ENCODE measurements around the gene NNT. TPM values are rescaled to one million over a fixed set of nuclear protein-coding genes. Genes with fewer than 3 reads are reported as not detected.
A peak's percentile ranks its signal among the peaks of the same experiment; 100 is the strongest.

NNT gene
- total and polyA plus RNA-seq, 9 of the 15 experiments (the other 6 are each of a cell fraction or from before 2014, with no cell fraction given), result 21.9 to 68.6 (median 42.2) TPM

DNA sequence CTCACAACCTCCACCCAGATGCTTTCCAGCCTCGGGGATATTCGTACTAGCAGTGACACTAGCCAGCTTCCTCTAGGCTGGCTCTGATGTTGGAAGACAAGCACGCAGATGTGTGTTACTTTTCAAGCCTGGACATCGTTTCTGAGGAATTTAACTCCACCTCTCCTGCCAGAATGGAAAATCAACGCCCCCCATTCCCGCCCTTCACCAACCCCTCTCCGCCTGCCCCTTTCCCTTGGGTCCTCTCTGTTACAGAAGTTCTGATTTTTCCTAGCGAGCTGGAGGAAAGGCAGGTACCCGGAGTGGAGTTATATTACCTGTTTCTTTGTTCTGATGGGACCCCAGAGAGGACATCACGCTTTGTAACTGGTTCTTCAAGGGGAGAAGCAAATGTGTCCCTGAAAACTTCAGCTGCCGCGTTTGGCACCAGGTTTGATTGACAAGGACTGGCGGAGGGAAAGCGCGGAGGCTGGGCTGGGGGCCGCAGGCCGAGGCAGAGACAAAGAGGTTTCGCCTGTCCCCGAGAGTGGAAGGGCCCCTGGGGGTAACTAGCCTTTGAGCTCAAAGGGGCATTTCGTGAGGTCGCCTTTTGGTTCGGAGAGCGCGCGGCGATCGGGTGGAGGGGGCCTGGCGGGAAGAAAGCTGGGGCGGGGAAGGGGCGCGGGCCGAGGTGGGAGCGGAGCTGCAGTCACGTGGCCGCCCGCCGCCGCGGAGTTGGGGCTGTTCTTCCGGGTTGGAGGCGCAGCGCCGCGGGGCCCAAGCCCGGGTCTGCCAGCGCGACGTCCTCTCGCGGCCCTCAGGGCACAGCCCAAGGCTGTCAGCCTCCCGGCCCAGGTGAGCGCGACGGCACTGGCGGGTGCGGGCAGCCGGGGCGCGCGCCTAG lies at the start of gene NNT (continued):
- TF ChIP-seq RCOR1 (IDR thresholded peaks at IDR 0.05; ENCODE audit: borderline replicate concordance in 1 of 2, low read depth in 2 of 2, low read length in 2 of 2) (0 out of 4 replicates have a peak, but pooled peaks of 1 of the 2 experiments have one; percentile 4), HDAC6 (IDR thresholded peaks at IDR 0.05; ENCODE audit: low read depth, low read length) (0 out of 2 replicates have a peak, but pooled peaks have one; percentile 79), PML (IDR thresholded peaks at IDR 0.05; ENCODE audit: low read length) (peak; percentile 34), CSDE1 (IDR thresholded peaks at IDR 0.05) (no peak), ESRRA (IDR thresholded peaks at IDR 0.05; ENCODE audit: borderline replicate concordance, low read depth) (no peak; the same call in 1 of the 2 replicates), GTF2A2 (tag; IDR thresholded peaks at IDR 0.05) (no peak), EZH2 (IDR thresholded peaks at IDR 0.05; ENCODE audit: borderline replicate concordance, low read depth, low read length) (no peak), CBFA2T2 (conservative IDR thresholded peaks at IDR 0.05) (peak; percentile 48), SMC3 (conservative IDR thresholded peaks at IDR 0.05; ENCODE audit: insufficient read depth, low read depth, low read length) (no peak), HDAC2 (IDR thresholded peaks at IDR 0.05) (no peak), ZFX (CRISPR knock-in tag; IDR thresholded peaks at IDR 0.05) (peak; percentile 95), PCBP1 (IDR thresholded peaks at IDR 0.05; ENCODE audit: low read depth, low read length, poor library complexity, severe bottlenecking) (no peak), ASH1L (IDR thresholded peaks at IDR 0.05; ENCODE audit: borderline replicate concordance, low read depth, partially characterized antibody) (no peak), SP1 (CRISPR knock-in tag; IDR thresholded peaks at IDR 0.05) (no peak; the same call in 1 of the 2 replicates), ZNF699 (CRISPR knock-in tag; IDR thresholded peaks at IDR 0.05; ENCODE audit: insufficient replicate concordance) (no peak), ZFPM2 (CRISPR knock-in tag; IDR thresholded peaks at IDR 0.05) (no peak), DMBX1 (CRISPR knock-in tag; IDR thresholded peaks at IDR 0.05; ENCODE audit: borderline replicate concordance) (no peak), ZNF354B (CRISPR knock-in tag; IDR thresholded peaks at IDR 0.05) (no peak), BRD9 (IDR thresholded peaks at IDR 0.05; ENCODE audit: low read depth, partially characterized antibody) (no peak), BRF1 (IDR thresholded peaks at IDR 0.05; ENCODE audit: borderline replicate concordance, extremely low read depth, insufficient read length) (no peak), DPF2 (IDR thresholded peaks at IDR 0.05) (no peak; the same call in 1 of the 2 replicates), CEBPG (CRISPR knock-in tag; IDR thresholded peaks at IDR 0.05) (no peak), CEBPG (tag; conservative IDR thresholded peaks at IDR 0.05 in 1 of 2, IDR thresholded peaks at IDR 0.05 in 1 of 2) (no peak)
- TF ChIP-seq, protein P1, sequence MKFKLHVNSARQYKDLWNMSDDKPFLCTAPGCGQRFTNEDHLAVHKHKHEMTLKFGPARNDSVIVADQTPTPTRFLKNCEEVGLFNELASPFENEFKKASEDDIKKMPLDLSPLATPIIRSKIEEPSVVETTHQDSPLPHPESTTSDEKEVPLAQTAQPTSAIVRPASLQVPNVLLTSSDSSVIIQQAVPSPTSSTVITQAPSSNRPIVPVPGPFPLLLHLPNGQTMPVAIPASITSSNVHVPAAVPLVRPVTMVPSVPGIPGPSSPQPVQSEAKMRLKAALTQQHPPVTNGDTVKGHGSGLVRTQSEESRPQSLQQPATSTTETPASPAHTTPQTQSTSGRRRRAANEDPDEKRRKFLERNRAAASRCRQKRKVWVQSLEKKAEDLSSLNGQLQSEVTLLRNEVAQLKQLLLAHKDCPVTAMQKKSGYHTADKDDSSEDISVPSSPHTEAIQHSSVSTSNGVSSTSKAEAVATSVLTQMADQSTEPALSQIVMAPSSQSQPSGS (CRISPR knock-in tag; IDR thresholded peaks at IDR 0.05), result no peak
- TF ChIP-seq, protein P2, sequence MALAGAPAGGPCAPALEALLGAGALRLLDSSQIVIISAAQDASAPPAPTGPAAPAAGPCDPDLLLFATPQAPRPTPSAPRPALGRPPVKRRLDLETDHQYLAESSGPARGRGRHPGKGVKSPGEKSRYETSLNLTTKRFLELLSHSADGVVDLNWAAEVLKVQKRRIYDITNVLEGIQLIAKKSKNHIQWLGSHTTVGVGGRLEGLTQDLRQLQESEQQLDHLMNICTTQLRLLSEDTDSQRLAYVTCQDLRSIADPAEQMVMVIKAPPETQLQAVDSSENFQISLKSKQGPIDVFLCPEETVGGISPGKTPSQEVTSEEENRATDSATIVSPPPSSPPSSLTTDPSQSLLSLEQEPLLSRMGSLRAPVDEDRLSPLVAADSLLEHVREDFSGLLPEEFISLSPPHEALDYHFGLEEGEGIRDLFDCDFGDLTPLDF (CRISPR knock-in tag; IDR thresholded peaks at IDR 0.05), result no peak; the same call in 1 of the 2 replicates
- TF ChIP-seq, protein P3, sequence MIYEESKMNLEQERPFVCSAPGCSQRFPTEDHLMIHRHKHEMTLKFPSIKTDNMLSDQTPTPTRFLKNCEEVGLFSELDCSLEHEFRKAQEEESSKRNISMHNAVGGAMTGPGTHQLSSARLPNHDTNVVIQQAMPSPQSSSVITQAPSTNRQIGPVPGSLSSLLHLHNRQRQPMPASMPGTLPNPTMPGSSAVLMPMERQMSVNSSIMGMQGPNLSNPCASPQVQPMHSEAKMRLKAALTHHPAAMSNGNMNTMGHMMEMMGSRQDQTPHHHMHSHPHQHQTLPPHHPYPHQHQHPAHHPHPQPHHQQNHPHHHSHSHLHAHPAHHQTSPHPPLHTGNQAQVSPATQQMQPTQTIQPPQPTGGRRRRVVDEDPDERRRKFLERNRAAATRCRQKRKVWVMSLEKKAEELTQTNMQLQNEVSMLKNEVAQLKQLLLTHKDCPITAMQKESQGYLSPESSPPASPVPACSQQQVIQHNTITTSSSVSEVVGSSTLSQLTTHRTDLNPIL (CRISPR knock-in tag; IDR thresholded peaks at IDR 0.05), result no peak

Measured in K562 (cell line).